Measurements from ENCODE around the gene GPX4. TPM values are rescaled to one million over a fixed set of nuclear protein-coding genes. Genes with fewer than 3 reads are reported as not detected.

The GPX4 gene
- total RNA-seq, 1 donor from 2014 or later, result 190 TPM

- Mint-ChIP-seq H3K27ac (peak overlapping the region; percentile 31), H3K4me1 (peaks cover 33% of the 10 kb centered on the region), H3K27me3 (ENCODE audit: low read depth) (no peaks in the 10 kb centered on the region), H3K9me3 (no peaks in the 10 kb centered on the region), H3K4me3 (peak overlapping the region; percentile 20), H3K36me3 (no peaks in the 10 kb centered on the region)
- DNase-seq (ENCODE audit: low spot score in 2 of 2, unreplicated experiment in 2 of 2), result no peak
- TF ChIP-seq CTCF (IDR thresholded peaks at IDR 0.05; ENCODE audit: unreplicated experiment), result no peak
Measured at GRCh38 chr19:1097810-1098176, 6.0 kb upstream of the GPX4 start.

DNA sequence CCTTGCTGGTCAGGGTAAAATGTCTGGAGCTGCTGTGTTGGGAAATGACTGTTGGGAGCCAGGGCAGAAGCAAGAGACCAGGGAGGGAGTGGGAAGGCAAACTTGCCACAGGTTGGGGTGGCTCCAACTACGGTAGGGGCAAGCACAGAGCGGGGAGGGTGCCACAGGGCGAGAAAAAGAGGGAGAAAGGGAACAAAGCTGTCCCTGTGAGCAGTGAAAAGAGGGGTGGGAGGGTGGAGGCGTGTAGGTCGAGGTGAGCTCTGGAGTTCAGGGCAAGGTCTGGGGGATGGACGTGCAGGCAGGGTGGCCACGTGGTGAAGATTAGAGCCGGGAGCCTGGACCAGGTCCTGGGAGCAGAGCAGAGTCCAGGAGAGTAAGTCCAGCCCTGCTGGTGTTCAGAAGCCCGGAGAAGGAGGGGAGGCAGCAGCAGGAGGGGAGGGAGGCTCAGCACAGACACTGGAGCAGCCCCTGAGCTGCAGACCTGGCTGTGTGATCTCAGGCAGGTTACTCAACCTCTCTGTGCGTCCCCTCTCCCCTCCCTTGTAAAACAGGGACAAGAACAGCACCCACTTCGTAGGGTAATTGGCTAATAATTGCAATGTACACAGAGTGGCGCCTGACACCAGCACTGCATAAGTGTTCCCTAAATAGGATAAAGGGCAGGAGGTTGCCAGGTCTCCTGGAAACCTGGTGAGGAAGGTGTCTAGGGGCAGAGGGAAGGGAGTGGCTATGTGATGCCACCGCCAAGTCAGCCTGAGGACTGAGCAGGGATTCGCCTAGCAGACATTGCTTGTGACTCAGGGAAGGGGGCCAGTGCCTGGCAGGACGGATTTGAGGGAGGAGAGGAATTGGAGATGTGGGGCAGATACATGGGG is 5.4 kb upstream of the GPX4 start:
- TF ChIP-seq CTCF (IDR thresholded peaks at IDR 0.05; ENCODE audit: unreplicated experiment), result no peak
- H3K27ac Mint-ChIP-seq, result peak overlapping the region; percentile 31
- peaks cover 32% of the 10 kb centered on the region for H3K4me1 Mint-ChIP-seq
- H3K27me3 Mint-ChIP-seq (ENCODE audit: low read depth), result no peaks in the 10 kb centered on the region
- no peaks in the 10 kb centered on the region for H3K9me3 Mint-ChIP-seq
- no peaks in the 10 kb centered on the region for H3K36me3 Mint-ChIP-seq
- no peak for DNase-seq (ENCODE audit: low spot score in 2 of 2, unreplicated experiment in 2 of 2)
- H3K4me3 Mint-ChIP-seq, result no peak overlapping the region

DNA sequence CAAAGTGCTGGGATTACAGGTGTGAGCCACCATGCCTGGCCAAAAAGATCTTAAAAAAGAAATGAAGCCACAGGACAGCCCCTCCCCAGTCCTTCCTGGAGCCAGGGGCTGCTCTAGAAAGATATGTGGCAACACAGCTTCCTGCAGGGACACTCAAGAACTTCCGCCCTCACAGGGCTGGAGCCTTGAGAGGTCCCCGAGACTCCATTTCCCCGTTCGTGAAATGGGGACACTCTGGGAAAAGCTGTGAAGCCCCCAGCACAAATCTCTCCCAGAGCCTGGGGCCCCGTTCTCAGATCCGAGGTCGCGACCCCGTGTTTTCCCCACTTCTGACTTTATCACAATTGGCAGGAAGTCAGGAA is 2.5 kb upstream of the GPX4 start:
- no peak overlapping the region for H3K4me3 Mint-ChIP-seq
- no peaks in the 10 kb centered on the region for H3K27me3 Mint-ChIP-seq (ENCODE audit: low read depth)
- H3K36me3 Mint-ChIP-seq, result no peaks in the 10 kb centered on the region
- no peaks in the 10 kb centered on the region for H3K9me3 Mint-ChIP-seq
- peak overlapping the region; percentile 89 for H3K27ac Mint-ChIP-seq
- peaks cover 25% of the 10 kb centered on the region for H3K4me1 Mint-ChIP-seq
- DNase-seq (ENCODE audit: low spot score in 2 of 2, unreplicated experiment in 2 of 2), result no peak
- TF ChIP-seq CTCF (IDR thresholded peaks at IDR 0.05; ENCODE audit: unreplicated experiment), result no peak

DNA sequence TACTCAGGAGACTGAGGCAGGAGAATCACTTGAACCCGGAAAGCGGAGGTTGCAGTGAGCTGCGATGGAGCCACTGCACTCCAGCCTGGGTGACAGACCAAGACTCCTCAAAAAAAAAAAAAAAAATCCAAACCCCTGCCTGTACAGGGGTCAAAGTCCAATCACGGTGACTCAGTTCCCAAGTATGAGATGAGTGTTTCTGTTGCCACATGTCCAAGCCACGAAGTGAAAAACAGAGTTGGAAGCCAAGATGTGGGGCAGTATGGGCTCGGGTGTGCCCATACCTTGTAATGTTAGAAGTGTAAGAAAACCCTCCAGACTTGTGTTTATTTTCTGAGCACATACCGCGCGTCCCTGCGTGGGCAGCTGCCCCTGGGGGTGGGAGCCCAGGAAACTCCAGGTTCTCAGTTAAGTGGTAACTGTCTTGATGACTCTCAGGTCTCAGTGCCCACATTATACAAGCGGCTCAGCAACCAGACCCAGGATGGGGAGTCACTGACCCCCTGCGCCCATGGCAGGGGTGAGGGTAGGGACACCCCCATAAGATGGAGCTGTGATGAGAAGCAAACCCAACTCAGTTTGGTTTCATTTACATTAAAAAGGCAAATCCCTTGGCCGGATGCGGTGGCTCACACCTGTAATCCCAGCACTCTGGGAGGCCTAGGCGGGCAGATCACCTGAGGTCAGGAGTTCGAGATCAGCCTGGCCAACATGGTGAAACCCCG is 1.2 kb upstream of the GPX4 start:
- DNase-seq (ENCODE audit: low spot score in 2 of 2, unreplicated experiment in 2 of 2), result no peak

GRCh38 chr19:1103132-1103707 is 574 bp upstream of the GPX4 start:
- Mint-ChIP-seq H3K4me3 (peak overlapping the region; percentile 57), H3K4me1 (peaks cover 28% of the 10 kb centered on the region)

More for the DNA sequence above, 1.2 kb upstream of the GPX4 start:
- Mint-ChIP-seq H3K4me3 (no peak overlapping the region), H3K27ac (peak overlapping the region; percentile 92), H3K27me3 (ENCODE audit: low read depth) (no peaks in the 10 kb centered on the region), H3K4me1 (peaks cover 28% of the 10 kb centered on the region), H3K36me3 (no peaks in the 10 kb centered on the region), H3K9me3 (no peaks in the 10 kb centered on the region)
- no peak for TF ChIP-seq CTCF (IDR thresholded peaks at IDR 0.05; ENCODE audit: unreplicated experiment)

More at GRCh38 chr19:1103132-1103707, 574 bp upstream of the GPX4 start:
- H3K27ac Mint-ChIP-seq, result peak overlapping the region; percentile 92
- TF ChIP-seq CTCF (IDR thresholded peaks at IDR 0.05; ENCODE audit: unreplicated experiment), result no peak
- H3K27me3 Mint-ChIP-seq (ENCODE audit: low read depth), result no peaks in the 10 kb centered on the region
- H3K9me3 Mint-ChIP-seq, result no peaks in the 10 kb centered on the region
- no peaks in the 10 kb centered on the region for H3K36me3 Mint-ChIP-seq
- no peak for DNase-seq (ENCODE audit: low spot score in 2 of 2, unreplicated experiment in 2 of 2)
